Kidney tubule cell (primary cell): ENCODE results near the gene TNFSF9.

Source experiments
- DNase-seq: peaks from one replicate; pipeline ENCODE4 v3.0.0-alpha.2; 2018; ENCODE audit warnings: low spot score

The TNFSF9 gene, protein sequence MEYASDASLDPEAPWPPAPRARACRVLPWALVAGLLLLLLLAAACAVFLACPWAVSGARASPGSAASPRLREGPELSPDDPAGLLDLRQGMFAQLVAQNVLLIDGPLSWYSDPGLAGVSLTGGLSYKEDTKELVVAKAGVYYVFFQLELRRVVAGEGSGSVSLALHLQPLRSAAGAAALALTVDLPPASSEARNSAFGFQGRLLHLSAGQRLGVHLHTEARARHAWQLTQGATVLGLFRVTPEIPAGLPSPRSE

DNA sequence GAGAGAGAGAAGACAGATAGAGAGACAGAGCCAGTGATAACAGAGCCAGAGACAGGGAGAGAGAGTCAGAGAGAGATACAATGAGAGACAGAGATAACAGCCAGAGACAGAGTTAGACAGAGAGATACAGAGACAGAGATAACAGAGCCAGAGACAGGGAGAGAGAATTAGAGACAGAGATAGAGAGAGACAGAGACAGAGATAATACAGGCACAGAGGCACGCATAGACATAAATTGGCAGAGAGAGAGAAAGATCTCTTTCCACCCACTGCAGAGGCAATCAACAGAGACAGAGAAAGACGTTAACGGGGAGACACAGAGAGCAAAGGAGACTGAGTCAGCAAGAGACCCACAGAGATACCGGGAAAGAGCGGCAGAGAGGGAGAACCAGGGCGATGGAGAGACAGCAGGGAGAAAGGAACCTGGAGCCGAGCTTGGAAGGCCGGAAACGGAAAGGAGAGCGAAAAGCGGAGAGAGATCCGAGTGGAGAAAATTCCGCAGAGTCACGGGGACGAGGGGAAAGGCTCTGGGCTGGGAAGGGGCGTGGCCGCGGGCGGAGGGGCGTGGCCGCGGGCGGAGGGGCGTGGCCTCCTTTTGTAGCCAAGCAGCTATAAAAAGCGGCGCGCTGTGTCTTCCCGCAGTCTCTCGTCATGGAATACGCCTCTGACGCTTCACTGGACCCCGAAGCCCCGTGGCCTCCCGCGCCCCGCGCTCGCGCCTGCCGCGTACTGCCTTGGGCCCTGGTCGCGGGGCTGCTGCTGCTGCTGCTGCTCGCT, at the start of gene TNFSF9:
TNFSF9 (plus strand) TSS at position 641 of the 777 bp plus-strand sequence; CDS start at position 652, 11 bp downstream.
- peak; percentile 92 for DNase-seq

DNA sequence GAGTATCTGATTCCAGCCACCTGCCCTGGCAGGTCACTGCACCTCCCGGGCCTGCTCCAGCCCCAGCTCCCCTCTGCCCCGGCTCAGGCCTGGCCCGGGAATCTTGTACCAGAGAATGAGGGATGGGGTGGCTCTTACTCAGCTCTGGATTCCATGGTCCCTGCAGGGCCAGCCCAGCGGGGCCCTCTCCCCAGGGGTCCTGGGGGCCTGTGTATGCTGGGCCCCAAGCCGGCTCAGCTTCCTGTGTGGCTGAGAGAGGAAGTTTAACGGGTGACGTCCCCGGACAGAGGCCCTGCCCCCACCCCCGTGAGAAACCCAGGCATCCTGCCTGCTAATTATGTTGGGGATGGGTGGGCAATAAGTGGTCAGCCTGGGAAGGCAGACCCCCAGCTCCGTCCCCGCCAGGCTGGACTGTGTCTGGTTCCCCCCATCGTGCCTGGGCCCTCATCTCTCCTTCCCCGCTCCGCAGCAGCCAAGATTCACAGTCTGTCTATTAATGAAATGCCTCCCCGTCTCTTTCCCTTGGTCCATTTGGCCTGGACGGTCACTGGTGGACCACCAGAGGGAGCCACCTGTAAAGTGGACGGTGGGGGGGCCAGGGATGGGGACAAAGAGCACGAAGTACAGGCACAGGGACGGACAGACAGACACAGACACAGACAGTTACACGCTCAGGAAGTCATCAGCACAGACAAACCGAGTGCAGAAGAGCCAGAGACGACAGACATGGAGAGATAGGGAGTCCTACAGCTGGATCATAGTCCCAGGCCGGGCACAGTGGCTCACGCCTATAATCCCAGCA, 49.1 kb upstream of the TNFSF9 start, which contains the start of gene DENND1C:
DENND1C (minus strand) TSS at position 247 of the 802 bp plus-strand sequence; CDS start at position 155, 92 bp downstream.
- peak; percentile 19 for DNase-seq

DNA sequence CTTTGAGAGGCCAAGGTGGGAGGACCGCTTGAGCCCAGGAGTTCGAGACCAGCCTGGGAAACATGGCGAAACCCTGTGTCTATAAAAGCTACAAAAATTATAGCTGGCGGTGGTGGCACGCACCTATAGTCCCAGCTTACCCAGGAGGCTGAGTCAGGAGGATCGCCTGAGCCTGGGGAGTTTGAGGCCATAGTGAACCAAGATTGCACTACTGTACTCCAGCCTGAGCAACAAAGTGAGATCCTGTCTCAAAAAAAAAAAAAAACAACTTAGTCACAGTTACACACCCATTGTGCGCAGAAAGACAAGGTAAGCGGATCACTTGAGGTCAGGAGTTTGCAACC, 48.5 kb upstream of the TNFSF9 start:
- DNase-seq = no peak

DNA sequence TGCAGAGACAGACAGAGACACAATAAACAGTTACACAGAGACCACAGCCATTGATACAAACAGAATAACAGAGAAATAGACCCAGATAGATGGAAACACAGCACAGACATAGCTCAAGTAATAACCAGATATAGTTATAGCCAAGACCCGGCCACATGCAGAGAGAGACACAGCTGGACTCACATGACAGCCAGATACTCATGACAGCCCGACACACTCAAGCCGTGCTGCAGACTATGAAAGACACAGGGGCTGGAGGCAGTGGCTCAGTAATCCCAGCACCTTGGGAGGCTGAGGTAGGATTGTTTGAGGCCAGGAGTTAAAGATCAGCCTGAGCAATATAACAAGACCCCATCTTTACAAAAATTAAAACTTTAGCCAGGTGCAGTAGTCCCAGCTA, 47.6 kb upstream of the TNFSF9 start:
- no peak for DNase-seq

DNA sequence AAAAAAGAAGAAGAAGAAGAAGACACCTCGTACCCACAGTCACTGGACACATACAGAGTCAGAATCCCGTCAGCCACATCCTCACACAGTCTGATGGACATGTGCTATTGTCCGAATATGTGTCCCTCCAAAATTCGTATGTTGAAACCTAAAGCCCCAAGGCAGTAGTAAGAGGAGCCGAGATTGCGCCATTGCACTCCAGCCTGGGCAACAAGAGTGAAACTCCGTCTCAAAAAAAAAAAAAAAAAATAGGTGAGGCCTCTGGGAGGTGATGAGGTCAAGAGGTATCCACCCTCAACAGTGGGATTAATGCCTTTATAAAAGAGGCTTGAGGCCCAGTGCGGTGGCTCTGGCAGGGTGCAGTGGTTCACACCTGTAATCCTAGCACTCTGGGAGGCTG, 46.6 kb upstream of the TNFSF9 start:
- no peak for DNase-seq

DNA sequence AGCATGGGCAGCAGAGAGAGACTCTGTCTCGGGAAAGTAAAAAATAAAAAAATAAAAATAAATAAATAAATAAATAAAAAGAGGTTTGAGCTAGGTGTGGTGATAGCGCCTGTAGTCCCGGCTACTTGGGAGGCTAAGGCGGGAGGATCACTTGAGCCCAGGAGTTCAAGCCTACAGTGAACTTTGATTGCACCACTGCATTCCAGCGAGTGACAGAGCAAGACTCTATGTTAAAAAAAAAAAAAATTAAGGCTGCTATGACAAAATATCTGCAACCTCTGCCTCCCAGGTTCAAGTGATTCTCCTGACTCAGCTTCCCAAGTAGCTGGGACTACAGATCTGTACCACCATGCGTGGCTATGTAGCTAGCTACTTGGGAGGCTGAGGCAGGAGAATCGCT, 46.0 kb upstream of the TNFSF9 start:
- no peak for DNase-seq

DNA sequence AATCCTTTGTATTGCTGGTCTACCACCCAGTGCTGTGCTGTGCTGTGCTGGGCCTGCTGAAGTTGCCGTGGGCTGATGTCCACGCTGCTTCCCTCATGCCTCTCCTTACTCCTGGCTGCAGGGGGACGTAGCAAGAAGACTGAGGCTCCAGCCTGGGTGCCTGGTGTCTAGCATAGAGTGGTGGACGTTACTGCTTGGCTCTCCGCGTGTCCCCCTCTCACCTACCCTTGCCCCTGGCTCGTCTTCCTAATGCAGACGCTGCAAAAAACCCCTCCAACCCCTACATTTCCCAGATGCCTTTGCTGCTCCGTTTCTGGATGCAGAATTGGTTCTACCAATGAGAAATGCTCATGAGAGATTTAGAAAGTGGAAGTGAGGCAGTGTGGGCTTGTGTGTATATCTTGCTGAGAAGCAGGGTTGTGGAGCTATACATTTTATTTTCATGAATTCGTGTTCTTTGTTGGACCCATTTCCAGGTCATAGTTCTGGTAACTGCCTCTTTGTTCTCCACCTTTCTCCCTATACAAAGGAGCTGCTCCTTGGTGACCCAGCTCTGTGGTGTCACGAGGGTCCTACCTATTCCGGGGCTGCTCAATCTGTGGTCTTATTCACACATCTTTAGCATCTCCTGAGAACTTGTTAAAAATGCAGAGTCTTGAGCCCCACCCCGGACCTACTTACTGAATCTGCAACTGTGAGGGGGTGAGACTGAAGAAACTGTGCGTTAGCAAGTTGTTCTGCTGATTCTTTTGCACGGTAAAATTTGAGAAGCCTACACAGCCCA, 41.4 kb upstream of the TNFSF9 start:
- no peak for DNase-seq

DNA sequence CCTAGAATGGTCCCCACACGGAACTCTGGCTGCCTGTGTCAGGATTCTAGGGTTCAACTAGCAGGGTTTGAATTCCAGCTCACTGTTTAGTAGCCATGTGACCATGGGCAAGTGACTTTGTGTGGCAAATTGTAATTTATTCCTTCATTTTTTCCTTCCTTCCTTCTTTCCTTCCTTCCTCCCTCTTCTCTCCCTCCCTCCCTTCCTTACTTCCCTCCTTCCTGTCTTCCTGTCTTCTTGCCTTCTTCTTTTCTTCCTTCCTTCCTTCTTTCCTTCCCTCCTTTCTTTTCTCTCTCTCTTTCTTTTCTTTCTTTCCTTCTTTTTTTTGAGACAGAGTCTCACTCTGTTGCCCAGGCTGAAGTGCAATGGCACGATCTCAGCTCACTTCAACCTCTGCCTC, 40.7 kb upstream of the TNFSF9 start:
- DNase-seq = no peak

DNA sequence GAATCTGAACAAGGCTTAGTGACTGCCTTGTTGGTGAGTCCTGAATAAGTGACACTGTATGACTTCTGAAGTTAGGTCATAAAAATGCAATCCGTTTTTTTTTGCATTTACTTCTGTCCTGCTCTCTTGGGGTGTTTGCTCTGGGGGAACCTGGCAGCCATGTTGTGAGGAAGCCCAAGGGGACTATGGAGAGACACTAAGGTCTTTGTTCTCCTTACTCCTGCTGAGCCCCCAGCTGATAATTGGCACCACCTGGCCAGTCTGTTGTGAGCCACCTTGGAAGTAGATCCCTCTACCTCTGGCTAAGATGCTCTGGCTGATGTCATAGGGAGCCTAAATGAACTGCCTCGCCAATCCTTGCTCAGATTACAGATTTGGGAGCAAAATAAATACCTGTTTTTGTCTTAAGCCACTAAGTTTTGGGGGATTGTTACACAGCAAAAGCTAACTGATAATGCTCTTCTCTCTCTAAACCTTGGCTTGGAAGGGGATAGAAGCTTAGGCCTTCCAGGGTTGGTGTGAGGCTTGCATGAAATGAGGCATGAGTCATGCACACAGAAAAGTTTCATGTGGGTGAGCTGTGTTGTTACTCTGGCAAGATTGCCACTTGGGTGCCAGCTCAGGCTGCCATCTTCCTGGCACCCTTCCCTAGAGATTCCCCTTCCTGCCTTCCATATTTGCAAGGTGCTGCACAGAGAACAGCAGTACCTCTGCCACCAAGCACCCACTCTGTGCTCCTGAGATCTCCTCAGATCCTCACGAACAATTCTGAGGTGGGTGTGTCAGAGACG, 38.8 kb upstream of the TNFSF9 start:
- no peak for DNase-seq

DNA sequence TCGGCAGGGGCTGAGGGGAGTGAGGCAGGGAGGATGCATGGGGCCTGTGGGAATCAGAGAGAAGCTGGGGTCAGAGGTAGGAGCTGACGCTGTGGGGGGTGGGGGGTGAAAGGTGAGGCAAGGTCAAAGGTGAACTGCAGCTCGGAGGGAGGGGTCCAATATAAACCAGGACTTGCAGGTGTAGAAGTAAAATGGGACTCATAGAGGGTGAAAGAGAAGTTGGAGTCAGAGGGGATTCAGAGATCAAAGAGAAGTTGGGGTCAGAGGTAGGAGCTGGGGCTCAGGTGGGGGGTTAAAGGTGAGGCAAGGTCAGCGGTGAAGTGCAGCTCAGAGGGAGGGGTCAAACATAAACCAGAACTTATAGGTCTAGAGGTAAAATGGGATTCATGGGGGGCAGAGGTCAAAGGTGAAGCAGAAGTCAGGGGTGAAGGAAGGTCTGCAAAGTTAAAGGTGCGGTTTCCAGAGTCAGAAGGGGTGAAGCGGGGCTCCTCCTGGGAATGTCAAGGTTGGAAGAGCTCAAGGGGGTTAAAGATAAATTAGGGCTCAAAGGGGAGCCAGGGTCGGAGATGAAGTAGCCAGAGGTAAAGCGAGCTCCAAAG, 36.3 kb upstream of the TNFSF9 start:
- DNase-seq = no peak

DNA sequence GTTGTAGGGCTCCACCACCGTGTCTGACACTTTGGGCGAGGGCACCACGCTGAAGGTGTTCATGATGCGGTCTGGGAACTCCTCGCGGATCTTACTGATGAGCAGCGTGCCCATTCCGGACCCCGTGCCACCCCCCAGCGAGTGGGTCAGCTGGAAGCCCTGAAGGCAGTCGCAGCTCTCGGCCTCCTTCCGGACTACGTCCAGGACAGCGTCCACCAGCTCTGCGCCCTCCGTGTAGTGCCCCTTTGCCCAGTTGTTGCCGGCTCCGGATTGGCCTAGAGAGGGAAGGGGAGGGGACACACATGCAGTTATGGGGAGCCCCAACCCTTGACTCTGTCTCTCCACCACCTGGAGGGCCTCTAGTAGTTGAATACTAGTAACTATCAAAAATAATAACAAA, 34.9 kb upstream of the TNFSF9 start:
- DNase-seq = no peak

DNA sequence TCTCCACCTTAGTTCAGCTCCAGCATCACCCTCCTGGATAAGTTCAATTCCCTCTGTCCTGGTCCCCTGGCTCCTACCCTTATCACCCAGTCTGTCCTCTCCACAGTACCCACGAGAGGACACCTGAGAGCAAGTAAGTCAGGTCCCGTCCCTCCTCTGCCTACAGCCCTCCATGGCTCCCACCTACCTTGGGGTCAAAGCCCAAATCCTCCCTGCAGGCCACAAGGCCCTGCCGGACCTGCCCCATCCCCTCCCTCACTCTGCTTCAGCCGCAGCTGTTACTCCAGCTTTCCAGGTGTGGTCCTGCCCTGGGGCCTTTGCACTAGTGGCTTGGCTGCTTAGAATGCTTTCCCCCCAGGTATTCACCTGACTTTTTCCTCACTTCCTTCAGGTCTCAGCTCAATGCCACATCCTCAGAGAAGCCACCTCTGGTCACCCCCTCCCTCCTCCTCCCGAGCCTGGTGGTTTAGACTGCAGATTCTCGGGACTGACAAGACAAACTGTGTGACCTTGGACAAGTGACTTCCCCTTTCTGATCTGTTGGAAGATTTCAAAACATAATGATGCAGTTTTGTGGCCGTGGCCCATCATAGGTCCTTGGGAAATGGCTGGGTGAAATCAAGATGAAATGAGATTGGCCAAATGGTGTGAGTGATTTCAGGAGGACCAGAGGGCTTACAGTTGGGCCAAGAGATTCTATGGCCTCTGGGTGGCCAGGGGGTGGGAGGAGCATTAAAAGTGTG, 32.4 kb upstream of the TNFSF9 start:
- DNase-seq = no peak

DNA sequence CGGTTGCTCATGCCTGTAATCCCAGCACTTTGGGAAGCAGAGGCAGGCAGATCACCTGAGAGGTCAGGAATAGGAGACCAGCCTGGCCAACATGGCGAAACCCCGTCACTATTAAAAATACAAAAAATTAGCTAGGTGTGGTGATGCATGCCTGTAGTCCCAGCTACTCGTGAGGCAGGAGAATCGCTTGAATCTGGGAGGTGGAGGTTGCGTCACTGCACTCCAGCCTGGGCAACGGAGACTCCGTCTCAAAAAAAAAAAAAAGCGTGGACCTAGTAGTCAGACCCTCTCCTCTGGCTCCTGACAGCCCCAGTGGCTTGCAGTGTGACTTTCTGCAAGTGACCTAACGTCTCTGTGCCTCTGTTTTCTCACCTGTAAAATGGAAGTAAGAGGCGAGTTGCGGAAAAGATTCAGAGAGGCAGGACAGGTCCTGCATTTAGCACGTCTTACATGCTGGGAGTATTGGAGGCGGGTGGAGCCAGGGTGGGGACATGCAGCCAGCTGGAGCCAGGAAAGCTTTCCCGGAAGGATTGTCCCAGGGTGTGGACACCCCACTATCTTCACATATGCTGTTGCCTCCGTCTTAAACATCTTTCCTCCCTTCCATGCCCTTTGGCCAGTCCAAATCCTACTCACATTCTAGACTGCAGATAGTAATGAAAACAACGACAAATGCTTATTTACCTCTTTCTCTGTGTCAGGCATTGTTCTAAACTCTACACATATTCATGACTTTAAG, 31.6 kb upstream of the TNFSF9 start:
- DNase-seq = no peak

DNA sequence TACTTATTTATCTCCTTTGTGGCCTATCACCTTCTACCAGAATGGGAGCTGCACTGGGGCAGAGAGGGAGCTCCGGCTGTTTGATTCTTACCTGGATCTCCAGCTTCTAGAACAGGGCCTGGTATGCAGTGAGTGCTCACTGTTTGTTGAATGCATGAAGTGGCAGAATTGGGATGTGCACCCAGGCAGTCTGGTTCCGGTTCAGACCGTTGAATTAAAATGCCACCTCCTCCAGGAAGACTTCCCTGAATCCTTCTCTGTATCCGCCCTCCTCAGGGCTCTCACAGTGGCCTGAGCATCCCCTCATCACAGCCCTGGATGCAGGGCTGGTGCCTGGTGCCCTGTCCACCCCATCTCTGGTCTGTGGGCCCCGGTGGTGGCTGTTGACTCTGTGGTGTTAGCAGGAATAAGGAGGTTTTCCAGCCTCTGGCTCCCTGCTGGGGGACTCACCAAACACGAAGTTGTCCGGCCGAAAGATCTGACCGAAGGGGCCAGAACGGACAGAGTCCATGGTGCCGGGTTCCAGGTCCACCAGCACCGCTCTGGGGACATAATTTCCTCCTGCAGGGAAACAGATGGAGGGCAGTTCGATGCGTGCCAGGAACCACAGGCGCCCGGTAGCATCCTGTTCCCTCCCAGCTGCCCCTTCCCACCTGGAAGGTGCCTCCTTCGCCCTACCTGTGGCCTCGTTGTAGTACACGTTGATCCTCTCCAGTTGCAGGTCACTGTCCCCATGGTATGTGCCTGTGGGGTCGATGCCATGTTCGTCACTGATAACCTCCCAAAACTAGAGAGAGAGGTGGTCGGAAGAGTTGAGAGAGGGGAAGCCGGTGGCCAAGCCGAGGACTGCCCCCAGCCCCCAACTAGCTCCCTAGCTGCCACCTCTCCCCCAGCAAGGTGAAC, 29.7 kb upstream of the TNFSF9 start:
- no peak for DNase-seq

DNA sequence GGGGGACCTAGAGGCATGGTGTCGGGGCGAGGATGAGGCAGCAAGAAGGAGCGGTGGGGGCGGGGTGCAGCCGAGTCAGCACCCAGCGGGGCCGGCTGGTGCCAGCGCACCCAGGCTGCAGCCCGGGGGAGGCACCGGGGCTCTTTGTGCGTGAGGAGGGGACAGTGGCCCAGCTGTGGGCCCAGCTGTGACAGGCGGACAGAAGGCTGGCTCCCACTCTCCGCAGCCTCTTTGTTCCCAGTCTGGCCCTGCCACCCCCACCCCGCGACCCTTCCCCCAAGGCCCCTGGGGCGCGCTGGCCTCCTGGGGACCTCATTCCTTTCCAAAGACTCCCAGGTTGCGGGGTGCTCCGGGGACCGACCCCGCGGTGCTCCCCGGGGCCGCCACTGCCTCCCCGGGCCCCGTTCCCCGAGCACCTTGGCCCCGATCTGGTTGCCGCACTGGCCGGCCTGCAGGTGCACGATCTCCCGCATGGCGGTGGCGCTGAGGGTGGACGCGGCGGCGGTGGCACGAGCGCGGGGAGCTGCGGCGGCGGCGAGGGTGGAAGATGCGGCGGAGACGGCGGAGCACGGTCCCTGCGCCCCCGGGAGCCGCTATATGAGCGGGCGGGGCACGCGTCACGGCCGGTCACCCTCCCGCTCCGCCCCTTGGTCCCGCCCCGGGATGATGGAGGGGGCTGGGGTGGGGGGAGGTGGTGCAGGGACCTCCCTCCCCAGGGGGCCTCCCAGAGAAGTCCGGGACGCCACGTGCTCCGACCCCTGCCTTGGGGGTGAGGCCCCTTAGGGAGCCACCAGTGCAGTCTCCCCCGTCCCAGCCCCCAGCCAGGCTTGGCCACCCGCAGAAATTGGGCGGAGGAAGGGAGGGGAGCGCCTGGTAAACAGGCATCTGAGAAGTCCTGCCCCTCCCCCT, 28.8 kb upstream of the TNFSF9 start, which contains the start of gene TUBB4A:
TUBB4A (minus strand) TSS at position 570 of the 909 bp plus-strand sequence; CDS start at position 473, 97 bp downstream.
- no peak for DNase-seq

DNA sequence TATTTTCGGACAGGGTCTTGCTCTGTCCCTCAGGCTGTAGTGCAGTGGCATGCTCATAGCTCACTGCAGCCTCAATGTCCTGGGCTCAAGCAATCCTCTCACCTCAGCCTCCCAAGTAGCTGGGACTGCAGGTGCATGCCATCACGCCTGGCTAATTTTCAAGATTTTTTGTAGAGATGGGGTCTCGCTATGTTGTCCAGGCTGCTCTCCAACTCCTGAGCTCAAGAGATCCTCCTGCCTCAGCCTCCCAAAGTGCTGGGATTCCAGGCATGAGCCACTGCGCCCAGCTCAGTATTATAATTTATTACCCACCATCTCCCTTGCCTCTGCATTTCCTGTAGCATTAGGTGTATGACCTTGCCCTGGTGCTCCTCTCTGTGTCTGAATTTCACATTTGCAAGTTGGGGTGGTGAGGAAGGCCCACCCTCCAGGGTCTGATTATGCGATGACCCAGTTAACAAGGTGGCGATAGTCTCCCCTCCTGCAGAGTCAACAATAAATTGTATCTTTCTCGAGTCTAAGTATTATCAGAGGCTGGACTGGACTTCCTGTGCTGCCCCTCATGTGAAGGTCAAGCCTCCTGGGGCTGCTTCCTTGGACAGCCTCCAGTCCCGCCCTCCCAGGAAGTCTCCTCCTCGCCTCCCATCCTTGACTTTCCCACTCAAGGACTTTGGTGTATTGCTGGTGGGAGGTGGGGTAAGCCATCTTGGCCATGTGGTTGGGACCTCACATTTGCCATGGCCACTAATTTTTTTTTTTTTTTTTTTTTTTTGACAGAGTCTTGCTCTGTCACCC, 27.2 kb upstream of the TNFSF9 start:
- DNase-seq = no peak
